Caco-2 (cell line): Measurements from ENCODE around the gene MTA3. TPM values are rescaled to one million over a fixed set of nuclear protein-coding genes. Genes with fewer than 3 reads are reported as not detected.

Experiments used
- BruUV-seq: library from RNA; stranded (reverse); fragments of 400-500 nt; replicated peaks from 2 replicates; lab custom pipeline; 2021; lab: Mats Ljungman, UMichigan
- CTCF ChIA-PET: fragments of 300-600 bp; sonication (Branson Sonifier 250); formaldehyde crosslinking; loops from one replicate; lab custom pipeline; 2022; ENCODE audit warnings: antibody characterized with exemption; lab: Charles Lee
- POLR2A ChIA-PET: fragments of 300-600 bp; sonication (Branson Sonifier 250); formaldehyde crosslinking; loops from one replicate; lab custom pipeline; 2022; ENCODE audit warnings: antibody characterized with exemption; lab: Charles Lee
- DNase-seq, 2 experiments: peaks; one replicate each; pipeline versions ENCODE4 v3.0.0 to v3.0.0-alpha.2; 2020 to 2022
- H3K27me3 ChIP-seq: replicated peaks from 2 replicates; pipeline ENCODE4 v1.6.0; 2011; ENCODE audit warnings: low read length; ENCODE audit not compliant: control insufficient read depth, insufficient read depth
- H3K36me3 ChIP-seq: 2 replicates; pipeline ENCODE4 v1.5.1; 2011; ENCODE audit warnings: low read length; ENCODE audit not compliant: control insufficient read depth, insufficient read depth
- H3K4me1 ChIP-seq: fragments of 250-450 bp; sonication (Bioruptor Pico); 2 replicates; pipeline ENCODE4 v1.5.1; 2020; ENCODE audit warnings: mild to moderate bottlenecking
- H3K4me3 ChIP-seq: 2 replicates; pipeline ENCODE4 v1.5.1; 2011; ENCODE audit warnings: low read depth, mild to moderate bottlenecking, control low read depth, low read length
- H3K9me3 ChIP-seq: fragments of 250-450 bp; sonication (Bioruptor Pico); 2 replicates; pipeline ENCODE4 v1.5.1; 2020; ENCODE audit warnings: mild to moderate bottlenecking, moderate library complexity
- H3K27ac Mint-ChIP-seq: one replicate; pipeline ENCODE4 v1.8.0; 2022; ENCODE audit warnings: mixed read lengths; ENCODE audit not compliant: unreplicated experiment
- H3K27me3 Mint-ChIP-seq: one replicate; pipeline ENCODE4 v1.8.0; 2022; ENCODE audit warnings: mixed read lengths; ENCODE audit not compliant: insufficient read depth, unreplicated experiment
- H3K36me3 Mint-ChIP-seq: one replicate; pipeline ENCODE4 v1.8.0; 2022; ENCODE audit warnings: mild to moderate bottlenecking, mixed read lengths; ENCODE audit not compliant: insufficient read depth, unreplicated experiment
- H3K4me1 Mint-ChIP-seq: one replicate; pipeline ENCODE4 v1.8.0; 2022; ENCODE audit warnings: low read depth, mixed read lengths; ENCODE audit not compliant: unreplicated experiment
- H3K4me3 Mint-ChIP-seq: one replicate; pipeline ENCODE4 v1.8.0; 2022; ENCODE audit warnings: mild to moderate bottlenecking, moderate library complexity, mixed read lengths; ENCODE audit not compliant: unreplicated experiment
- H3K9me3 Mint-ChIP-seq: one replicate; pipeline ENCODE4 v1.8.0; 2022; ENCODE audit warnings: mixed read lengths; ENCODE audit not compliant: unreplicated experiment
- CTCF ChIP-seq, 2 experiments: fragments of 200-600 bp in 1 of 2; IDR thresholded peaks; 1 replicate in 1 of 2; 2 replicates in 1 of 2; pipeline versions ENCODE4 v1.5.1 to v1.8.0; 2011 to 2022; ENCODE audit warnings: antibody characterized with exemption in 1 of 2, control low read depth in 1 of 2, inconsistent platforms in 1 of 2, low read depth in 1 of 2, low read length in 1 of 2, mild to moderate bottlenecking in 1 of 2, moderate library complexity in 1 of 2; ENCODE audit not compliant: insufficient read depth in 1 of 2, severe bottlenecking in 1 of 2, unreplicated experiment in 1 of 2
- intact Hi-C: fragments of 100-400 bp; cut with micrococcal nuclease; formaldehyde crosslinking; loops from one replicate; pipeline ENCODE4 v1.10.0; 2022; ENCODE audit not compliant: unreplicated experiment
- total RNA-seq: library from RNA; stranded (reverse); gene quantifications from 2 replicates; pipeline ENCODE4 v1.2.3, GENCODE V29; 2022

Gene MTA3
- total RNA-seq, 1 experiment from 2014 or later: 85.7 TPM

- H3K4me3 Mint-ChIP-seq: no peak overlapping the region
- POLR2A ChIA-PET: interaction anchor here (1.3 kb wide), 1 partner anchor 117 kb away, joined by 4 read pairs; the partner anchor contains the start of gene HAAO
- CTCF ChIA-PET: interaction anchor here (1.6 kb wide), 1 partner anchor 13 kb away, joined by 7 read pairs; no protein-coding TSS in a partner anchor
These were observed 107.4 kb downstream of the MTA3 start for GRCh38 chr2:42675815-42676214.

DNA sequence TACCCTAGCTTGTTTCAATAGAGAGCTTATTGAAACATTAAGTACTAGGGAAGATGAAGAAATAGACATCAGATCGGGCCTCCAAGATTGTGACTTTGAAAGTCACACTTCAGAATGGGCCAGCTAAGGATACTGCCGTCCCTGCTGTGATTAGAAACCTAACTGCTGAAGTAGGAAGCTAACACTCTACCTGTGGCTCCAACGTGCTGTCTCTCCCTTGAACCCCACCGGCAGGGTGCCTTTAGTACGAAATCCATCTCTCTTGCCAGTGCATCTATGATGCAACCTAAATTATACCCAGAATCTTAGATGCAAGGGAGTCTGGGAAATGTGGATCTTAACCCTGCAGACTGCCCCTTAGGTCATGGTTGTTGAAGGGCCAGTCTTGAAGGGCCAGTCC is 116.9 kb downstream of the MTA3 start:
- H3K9me3 Mint-ChIP-seq: no peaks in the 10 kb centered on the region
- intact Hi-C loops: no loop called here
- H3K4me1 Mint-ChIP-seq: no peaks in the 10 kb centered on the region
- ChIA-PET POLR2A (no interaction called here), CTCF (no interaction called here)
- H3K4me3 Mint-ChIP-seq: no peak overlapping the region
- H3K36me3 ChIP-seq: no peaks in the 10 kb centered on the region
- no TSS peak for BruUV-seq
- H3K9me3 ChIP-seq: no peaks in the 10 kb centered on the region
- H3K27ac Mint-ChIP-seq: no peak overlapping the region
- no peaks in the 10 kb centered on the region for H3K27me3 Mint-ChIP-seq
- peaks cover 12% of the 10 kb centered on the region for H3K36me3 Mint-ChIP-seq
- no peaks in the 10 kb centered on the region for H3K4me1 ChIP-seq
- H3K4me3 ChIP-seq: no peak overlapping the region
- no peak for DNase-seq
- no peaks in the 10 kb centered on the region for H3K27me3 ChIP-seq
- no peak for TF ChIP-seq CTCF (IDR thresholded peaks at IDR 0.05; ENCODE audit: insufficient read depth in 1 of 2, low read depth in 1 of 2, low read length in 1 of 2, severe bottlenecking in 1 of 2, unreplicated experiment in 1 of 2)

More at GRCh38 chr2:42675815-42676214, 107.4 kb downstream of the MTA3 start:
- Mint-ChIP-seq H3K27ac (no peak overlapping the region), H3K27me3 (no peaks in the 10 kb centered on the region), H3K36me3 (peaks cover 12% of the 10 kb centered on the region), H3K4me1 (peaks cover 11% of the 10 kb centered on the region), H3K9me3 (no peaks in the 10 kb centered on the region)
- Histone ChIP-seq H3K4me3 (no peak overlapping the region), H3K27me3 (no peaks in the 10 kb centered on the region), H3K4me1 (no peaks in the 10 kb centered on the region), H3K9me3 (no peaks in the 10 kb centered on the region), H3K36me3 (no peaks in the 10 kb centered on the region)
- DNase-seq: no peak
- BruUV-seq: no TSS peak
- intact Hi-C loops: no loop called here
- TF ChIP-seq CTCF (IDR thresholded peaks at IDR 0.05; ENCODE audit: insufficient read depth in 1 of 2, low read depth in 1 of 2, low read length in 1 of 2, severe bottlenecking in 1 of 2, unreplicated experiment in 1 of 2): no peak

- DNase-seq: no peak
These were observed 124.7 kb downstream of the MTA3 start for GRCh38 chr2:42693013-42693615.

More at GRCh38 chr2:42693013-42693615, 124.7 kb downstream of the MTA3 start:
- ChIA-PET CTCF (no interaction called here), POLR2A (no interaction called here)
- H3K4me1 ChIP-seq: no peaks in the 10 kb centered on the region
- Mint-ChIP-seq H3K4me1 (no peaks in the 10 kb centered on the region), H3K27me3 (no peaks in the 10 kb centered on the region), H3K36me3 (peaks cover 29% of the 10 kb centered on the region), H3K9me3 (no peaks in the 10 kb centered on the region), H3K4me3 (no peak overlapping the region), H3K27ac (peak overlapping the region; percentile 45)
- no TSS peak for BruUV-seq
- H3K4me3 ChIP-seq: no peak overlapping the region
- intact Hi-C loops: no loop called here
- TF ChIP-seq CTCF (IDR thresholded peaks at IDR 0.05; ENCODE audit: insufficient read depth in 1 of 2, low read depth in 1 of 2, low read length in 1 of 2, severe bottlenecking in 1 of 2, unreplicated experiment in 1 of 2): no peak
- no peaks in the 10 kb centered on the region for H3K27me3 ChIP-seq
- no peaks in the 10 kb centered on the region for H3K9me3 ChIP-seq
- H3K36me3 ChIP-seq: no peaks in the 10 kb centered on the region
